ENCODE results near the gene EEPD1.
"Not testable (repeated sequence)": the region's sequence is repeated elsewhere in the genome, so short reads cannot be mapped to it uniquely, and the experiment has no call there.

Gene EEPD1

DNA sequence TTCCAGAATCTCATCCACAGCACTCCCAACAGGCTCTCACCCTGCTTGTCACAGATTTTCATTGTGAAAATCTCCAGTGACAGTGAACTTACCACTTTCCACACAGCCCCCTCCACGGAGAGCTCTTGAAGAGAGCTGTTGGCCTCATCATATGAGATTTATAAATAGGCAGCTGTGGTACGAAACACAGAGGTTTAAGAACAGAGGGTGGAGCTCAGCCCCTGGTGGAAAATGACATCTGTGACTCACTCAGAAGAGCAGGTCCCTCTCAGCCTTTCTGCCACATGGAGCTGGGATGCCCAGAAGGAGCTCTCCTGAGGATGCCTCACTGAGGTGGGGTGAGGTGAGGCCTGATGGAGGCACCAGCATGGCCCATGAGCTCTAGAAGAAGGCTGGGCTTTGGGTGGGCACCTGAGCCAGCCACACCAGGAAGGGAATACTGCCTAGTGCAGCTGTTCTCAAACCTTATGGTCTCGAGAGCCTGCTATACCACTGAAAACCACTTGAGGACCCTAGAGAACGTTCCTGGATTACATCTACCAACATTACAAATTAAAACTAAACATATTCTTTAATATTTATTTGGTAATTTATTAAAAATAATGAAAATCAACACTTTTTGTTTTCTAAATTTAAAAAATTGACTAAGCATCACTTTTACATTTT is 25.8 kb upstream of the EEPD1 start:
- DNase-seq: peak in 1 of 10 donors; percentile 50
- intact Hi-C loops (cut with DNase I): no loop called here

DNA sequence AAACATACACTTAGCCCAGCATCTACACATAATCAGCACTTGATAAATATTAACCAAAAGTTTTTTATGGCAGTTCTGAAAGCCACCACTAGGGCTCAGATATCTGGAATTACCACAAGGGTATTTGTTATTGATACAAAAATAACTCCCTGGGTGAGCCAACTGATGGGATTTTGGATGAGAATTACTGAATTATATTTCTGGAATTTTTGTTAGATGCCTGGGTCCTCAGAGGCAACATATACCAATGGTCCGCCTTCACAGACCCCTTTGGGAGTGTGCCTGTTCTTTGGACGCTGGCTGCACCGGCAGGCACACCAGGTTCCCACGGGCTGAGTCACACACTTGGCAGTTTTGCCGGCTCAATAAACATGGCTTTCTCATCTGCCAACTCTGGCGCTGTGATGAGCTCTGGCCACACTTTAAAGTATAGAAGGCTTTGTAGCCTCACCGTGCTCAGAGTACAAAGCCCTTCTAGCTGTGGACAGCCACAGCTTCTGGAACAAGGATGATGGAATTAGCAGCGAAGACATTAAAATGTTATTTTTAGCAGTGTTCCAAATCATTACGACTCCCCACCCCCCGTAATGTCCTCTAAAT is 24.5 kb upstream of the EEPD1 start:
- DNase-seq: peak; percentile 54 to 96 (median 68)
- intact Hi-C loops (cut with DNase I): no loop called here

DNA sequence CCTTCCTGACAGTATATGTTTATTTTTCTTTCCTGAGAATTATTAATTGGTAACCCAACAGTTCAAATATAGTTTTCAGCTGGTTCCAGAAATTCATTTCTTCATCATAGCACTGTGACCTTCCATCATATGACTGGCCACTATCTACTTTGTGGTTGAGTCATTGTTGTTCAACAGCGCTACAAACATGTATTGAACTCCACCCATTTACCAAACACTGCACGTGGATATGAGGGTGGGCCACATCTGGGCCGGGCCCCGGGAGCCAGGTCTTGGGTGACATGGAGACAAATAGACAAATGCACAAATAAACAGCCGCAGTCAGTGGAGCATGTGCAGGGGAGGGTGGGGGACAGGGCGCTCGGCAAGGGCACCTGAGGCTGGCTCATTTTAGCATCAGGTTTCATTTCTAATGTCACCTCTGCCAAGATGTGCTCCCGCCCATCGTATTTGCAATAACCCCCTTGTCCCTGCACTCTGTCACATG is 24.0 kb upstream of the EEPD1 start:
- no peak for DNase-seq
- intact Hi-C loops (cut with DNase I): no loop called here

DNA sequence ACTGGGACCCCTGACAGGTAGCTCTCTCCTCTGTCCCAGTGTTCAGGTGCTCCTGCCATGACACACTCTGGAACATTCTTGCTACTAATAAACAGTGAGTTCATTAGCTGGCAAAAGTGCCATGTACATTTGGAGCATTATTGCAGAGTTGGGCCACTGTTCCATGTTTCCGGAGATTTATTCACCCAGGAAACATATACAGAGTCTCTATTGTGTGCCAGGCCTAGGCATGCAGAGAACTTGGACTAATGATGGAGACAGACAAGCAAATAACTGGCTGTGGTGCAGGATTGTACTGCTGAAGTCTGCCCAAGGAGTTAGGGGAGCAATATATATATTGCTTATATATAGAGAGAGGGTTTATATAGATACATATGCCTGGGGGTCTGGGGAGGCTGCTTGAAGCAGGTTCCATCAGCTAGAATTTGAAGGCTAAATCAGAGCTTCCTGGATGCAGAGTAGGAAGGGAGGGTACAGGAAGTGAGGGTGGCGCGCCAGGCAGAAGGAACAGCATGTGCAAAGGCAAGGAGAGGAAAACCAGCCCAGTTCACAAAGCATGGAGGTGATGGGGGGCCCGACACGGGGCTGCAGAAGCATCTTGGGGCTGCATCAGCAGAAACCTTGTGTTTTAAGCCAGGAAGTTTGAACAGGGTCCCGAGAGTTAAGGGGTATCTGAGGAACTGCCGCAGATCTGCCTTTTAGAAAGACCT is 22.7 kb upstream of the EEPD1 start:
- DNase-seq: peak in 2 of 10 donors; percentile 58 to 68
- intact Hi-C loops (cut with DNase I): no loop called here

DNA sequence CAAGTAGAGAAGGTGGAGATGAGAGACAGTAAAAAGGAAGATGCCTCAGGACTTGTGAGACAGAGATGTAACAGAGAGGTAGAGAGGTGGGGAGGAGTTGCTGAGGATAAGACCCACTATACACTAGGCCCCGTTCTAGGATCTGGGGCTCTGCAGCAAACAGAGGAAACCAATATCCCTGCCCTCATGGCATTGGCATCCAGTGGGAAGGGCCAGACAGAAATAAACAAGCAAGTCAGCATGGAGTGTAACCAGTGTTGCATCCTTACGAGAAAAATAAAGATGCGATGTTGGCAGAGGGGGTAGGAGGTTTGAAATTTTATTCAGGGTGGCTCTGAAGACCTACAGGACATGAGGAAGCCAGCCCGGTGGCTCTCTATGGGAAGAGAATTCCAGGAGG is 22.0 kb upstream of the EEPD1 start:
- intact Hi-C loops (cut with DNase I): no loop called here
- no peak for DNase-seq

DNA sequence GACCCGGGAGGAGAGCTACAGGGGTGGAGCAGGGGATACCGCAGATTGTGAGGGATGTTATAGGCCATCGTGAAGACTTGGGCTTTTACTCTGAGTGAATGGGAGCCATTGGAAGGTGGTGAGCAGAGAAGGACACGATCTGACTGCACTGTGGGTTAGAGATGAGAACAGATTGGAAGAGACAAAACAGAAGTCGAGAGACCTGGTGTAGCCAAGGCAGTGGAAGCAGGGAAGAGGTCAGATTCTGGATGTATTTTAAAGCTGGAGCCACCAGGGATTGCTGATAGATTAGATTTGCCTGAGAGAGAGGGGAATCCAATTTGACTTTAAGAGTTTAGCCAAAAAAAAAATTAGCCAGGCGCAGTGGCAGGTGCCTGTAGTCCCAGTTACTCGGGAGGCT is 21.6 kb upstream of the EEPD1 start:
- intact Hi-C loops (cut with DNase I): no loop called here
- DNase-seq: no peak

DNA sequence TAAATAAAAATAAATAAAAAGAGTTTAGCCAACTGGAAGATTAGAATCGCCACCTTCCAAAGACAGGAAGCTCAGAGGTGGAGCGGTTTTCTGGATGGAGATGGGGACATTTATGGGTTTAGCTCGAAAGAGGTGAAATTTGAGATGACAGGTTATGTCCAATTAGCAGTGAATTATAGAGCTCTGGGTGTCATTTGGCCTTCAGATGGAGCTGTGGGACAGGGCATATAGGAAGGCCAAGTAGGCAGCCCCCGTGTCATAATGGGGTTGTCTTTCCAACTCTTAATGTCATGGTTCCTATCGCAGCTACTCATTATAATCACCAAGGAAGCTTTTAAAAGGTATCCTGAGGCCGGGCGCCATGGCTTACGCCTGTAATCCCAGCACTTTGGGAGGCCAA is 21.0 kb upstream of the EEPD1 start:
- intact Hi-C loops (cut with DNase I): no loop called here
- DNase-seq: no peak

DNA sequence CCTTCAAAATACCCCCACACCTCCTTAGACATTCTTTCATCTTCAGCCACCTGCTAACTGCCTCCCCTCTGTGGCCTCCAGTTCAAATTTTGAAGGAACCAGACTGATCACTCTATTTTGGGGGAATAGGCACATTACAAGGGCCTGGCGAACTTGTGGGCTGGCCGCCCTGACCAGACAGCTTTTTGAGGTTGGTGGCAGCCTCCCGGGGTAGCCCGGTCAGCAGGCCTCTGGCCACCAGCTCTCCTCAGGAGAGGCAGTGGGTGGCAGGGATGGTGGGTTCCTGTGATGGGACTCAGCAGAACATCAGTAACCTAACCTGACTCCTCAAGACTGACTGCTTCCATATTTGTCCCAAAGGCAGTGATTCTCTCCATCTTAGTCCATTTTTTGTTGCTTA is 17.4 kb upstream of the EEPD1 start:
- DNase-seq: peak in 1 of 10 donors; percentile 55
- intact Hi-C loops (cut with DNase I): no loop called here

DNA sequence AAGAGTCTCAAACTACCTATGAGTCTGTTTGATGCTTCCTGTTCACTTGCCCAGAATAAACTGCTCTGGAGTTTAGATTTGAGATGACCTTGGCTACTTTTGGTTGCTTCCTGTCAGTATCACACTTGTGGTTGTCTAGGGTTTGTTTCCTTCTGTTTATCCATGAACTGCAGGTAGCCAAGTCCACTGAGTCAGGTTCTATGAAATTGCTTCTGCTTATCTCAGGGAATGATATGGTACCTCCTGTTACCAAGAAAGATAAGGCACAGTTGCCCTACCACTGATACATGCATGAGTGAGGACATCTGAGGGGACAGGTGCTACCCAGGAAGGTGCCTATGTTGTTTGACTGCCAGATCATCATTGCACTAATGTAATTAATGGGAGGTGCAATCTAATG is 15.8 kb upstream of the EEPD1 start:
- no peak for DNase-seq
- intact Hi-C loops (cut with DNase I): no loop called here

DNA sequence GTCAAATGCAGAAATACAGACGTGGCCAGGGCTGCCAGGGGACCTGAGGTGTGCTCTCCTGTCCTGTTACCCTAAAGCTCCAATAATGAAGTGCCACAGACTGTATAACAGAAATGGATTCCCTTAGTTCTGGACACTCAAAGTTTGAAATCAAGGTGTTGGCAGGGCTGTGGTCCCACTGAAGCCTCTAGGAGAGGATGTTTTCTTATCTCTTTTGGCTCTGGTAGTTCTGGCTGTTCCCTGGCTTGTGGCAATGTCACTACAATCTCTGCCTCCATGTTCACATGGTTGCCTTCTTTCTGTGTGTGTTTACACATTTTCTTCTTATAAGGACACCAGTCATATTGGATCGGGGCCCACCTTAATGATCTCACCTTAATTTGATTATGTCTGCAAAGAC is 15.3 kb upstream of the EEPD1 start:
- no peak for DNase-seq
- intact Hi-C loops (cut with DNase I): no loop called here

DNA sequence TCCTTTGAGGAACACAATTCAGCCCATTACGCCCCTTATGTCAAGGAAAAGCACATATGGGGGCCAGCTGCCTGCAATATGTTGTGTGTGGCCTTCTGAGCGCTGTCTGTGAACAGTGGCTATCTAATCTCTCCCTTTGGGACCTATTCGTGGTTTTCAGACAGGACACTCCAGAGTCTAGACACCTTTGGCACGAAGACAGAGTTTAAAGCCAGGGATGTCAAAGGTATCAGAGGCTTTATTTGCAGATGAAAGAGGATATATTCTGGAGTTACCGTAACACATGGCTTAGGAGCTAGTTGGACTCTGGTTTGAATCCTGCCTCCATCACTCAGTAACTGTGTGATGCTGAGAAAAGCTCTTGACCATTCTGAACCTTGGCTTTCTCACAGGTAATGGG is 14.8 kb upstream of the EEPD1 start:
- DNase-seq: no peak
- intact Hi-C loops (cut with DNase I): no loop called here

DNA sequence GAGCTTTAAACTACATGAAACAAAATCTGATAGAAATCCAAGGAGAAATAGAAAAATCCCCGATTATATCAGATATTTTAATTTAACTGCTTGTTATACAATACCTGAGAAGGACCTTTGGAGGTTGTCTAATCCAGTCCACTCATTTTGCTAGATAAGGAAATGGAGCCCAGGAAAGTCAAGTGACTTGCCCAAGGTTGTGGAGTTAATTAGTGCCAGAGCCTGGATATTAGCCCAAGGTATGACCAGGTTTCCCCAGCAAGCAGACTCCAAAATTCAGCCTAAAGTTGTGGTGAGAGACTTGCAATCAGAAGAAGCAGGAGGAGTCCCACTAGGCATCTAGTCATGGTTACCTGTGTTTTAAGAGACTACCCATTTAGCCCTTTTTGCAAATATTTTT is 11.7 kb upstream of the EEPD1 start:
- DNase-seq: no peak
- intact Hi-C loops (cut with DNase I): no loop called here

DNA sequence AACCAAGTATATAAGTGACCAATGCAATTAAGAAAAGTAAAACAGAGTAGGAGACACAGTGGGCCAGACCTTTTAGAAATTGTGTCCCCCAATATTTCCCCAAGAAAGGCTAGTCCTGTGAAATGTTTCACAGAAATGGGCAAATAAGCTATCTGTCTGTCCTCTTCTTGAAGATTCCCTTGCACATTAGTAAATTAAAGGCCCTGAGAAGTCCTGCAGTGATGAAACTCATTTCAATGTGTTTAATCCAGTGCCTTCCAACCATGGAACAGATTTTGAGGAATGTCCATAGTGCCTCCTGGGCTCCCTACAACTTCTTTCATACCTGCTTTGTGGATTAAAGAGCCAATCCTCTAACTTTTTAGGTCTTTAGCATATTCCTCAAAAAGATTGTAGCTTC is 11.2 kb upstream of the EEPD1 start:
- intact Hi-C loops (cut with DNase I): no loop called here
- no peak for DNase-seq

DNA sequence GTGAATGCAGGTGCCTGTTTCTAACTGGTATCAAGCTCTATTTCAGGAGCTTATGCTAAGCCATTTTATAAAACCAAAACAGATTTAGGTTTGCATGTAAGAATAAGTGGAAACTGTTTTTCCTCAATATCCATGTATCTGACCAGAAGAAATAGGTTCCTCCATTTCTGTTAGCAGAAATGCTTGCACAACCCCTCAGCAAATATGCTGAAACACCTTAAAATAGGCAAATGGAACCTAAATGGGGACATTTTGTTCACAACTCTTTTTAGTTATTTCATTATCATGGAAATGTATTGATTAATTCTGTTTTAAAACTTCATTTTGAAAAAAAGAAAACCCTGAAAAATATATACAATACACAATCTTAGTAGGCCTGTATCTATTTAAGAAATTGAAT is 8.9 kb upstream of the EEPD1 start:
- intact Hi-C loops (cut with DNase I): no loop called here
- DNase-seq: no peak

DNA sequence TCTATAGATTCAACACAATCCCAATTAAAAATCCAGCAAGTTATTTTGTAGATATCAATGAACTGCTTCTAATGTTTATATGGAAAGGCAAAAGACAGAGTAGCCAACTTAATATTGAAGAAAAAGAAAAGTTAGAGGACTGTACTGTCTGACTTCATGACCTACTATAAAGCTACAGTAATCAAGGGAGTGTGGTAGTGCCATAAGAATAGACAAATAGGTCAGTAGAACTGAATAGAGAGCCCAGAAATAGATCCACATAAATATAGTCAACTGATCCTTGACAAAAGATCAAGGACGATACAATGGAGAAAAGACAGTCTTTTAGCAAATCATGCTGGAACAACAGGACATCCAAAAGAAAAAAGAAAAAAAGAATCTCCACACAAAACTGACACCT is 7.4 kb upstream of the EEPD1 start:
- no peak for DNase-seq
- intact Hi-C loops (cut with DNase I): no loop called here

DNA sequence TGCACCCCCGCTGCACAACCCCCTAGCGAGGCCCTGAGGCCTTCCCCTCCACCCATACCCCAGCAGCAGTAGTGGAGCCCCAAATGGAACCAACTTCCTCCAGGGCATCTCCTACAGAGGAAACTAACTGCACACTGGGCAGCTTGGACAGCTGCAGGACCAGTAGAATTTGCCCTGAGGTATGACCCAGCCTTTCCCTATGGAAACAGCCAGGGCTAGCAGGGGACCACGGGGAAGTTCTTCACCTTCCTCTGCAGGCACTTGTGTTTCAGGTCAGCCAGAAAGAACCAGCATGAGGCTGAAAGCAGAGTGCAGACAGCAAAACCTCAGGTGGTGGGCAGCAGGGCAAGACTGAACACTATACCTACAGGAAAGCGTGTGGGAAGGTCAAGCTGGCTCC is 5.7 kb upstream of the EEPD1 start:
- no peak for DNase-seq
- intact Hi-C loops (cut with DNase I): no loop called here

DNA sequence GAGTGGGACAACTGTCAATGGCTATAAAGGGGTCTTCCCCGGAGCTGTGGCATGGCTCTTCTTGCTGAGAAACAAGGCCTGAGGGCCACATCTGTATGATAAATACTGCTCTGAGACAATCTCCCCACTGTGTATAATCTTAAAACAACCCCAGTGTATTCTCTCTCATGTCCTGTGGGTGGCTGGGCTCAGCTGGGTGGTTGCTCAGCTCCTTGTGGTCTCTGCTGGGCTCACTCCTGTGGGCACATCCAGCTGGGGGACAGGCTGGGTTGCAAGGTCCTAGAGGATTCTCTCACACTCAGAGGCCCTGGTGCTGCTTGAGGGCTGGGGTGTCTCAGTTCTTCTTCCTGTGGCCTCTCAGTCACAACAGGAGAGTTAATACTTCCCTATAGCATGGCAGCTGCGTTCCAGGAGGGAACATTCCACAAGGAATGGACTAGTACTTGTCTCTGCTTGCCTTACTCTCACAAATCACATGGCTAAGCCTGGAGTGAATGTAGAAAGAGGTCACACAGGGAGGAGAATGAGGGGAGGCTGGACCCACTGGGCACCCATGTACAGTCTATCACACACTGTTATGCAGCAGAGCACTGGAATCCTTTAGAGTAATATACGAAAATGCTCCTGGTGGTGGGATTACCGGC is 4.5 kb upstream of the EEPD1 start:
- no peak for DNase-seq
- intact Hi-C loops (cut with DNase I): no loop called here

DNA sequence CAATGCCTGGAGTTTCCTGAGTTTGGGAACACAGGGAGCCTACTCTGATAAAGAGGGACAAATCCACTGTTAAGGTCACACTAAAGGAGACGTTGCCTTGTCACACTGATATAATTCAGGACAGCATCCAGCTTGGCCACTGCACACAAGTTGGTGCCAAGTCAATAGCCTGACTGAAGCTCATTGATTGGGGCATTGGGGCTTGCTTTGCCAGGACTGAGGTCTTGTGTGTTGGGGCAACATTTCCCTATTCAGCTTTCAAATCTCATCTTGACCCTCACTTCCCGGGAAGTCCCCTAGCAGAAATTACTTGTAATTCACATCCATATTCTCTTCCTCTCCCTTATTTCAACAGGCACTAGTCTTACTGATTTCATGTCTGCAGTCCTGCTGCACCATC is 3.8 kb upstream of the EEPD1 start:
- DNase-seq; intact Hi-C loops (cut with DNase I): not testable (repeated sequence)

DNA sequence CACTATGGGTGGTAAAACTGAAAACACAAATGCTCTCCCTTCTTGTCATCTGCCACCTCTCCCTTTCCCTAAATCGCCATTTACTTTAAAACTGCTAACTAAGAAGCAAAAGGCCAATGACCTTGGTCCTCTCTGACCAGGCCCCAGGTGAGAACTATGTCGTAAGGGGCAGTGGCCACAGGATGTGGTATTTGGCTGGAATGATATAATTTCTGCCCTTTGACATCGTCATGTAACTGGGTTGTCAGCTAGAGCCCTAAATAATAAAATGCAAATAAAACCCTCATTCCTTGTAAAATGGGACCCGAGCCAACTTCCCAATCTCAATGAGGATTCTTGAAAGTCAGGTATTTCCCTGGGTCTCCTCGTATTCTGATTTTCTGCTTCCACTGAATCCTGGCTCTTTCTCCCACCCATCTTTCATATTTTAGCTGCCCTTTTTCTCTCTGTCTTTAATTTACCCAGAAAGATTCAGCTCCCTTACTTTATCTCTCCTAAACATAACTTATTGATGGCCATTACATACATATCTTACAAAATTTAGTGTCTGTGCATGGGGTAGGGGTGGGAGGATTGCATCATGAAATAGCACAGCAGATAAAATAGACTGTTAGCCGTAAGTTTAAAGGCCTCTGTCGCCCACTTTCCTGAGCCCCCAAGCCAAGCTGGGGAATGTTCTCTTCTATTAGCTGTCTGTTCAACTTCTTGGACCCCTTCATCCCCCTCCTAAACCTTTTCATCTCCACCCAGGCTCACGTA is 3.2 kb upstream of the EEPD1 start:
- no peak for DNase-seq
- intact Hi-C loops (cut with DNase I): loop anchor here (5.0 kb wide), 1 partner anchor 37 kb away; no protein-coding TSS in a partner anchor

DNA sequence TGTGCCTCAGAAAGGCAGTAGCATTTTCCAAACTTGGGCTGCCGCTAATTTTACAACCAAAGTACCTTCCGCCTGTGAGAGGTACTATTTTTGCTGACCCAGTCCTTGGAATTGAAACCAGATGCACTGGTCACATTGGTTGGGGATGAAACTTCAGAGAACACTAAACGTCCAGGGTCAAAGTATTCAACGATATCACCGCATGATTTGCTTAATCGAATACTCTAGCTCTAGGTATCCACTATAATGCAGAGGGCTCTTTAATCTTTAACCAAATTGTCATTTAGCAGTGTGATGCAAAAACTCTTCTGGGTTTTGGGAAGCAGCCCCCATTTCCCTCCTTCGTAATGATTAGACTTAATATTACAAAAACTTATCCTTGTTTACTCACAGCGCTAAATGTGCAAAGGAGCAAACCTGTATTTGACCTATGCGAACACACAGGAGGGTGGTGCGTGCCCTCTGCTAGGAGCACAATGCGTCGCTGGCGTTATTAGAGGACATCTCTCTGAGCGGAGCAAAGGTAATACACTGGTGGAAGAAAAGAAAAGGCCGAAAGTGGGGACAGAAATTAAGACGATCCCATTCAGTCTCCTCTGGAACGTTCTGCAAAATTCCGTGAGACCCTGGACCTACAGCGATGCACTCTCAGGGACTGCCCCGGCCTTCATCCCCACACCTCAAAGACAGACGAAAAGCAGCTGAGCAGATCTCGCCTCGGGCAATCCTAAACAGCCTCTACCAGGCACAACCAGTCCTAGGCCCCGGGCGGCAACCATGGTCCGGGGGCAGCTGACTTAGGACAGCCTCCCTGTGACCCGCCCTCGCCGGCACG is 916 bp upstream of the EEPD1 start:
- DNase-seq: no peak
- intact Hi-C loops (cut with DNase I): loop anchor here (2.0 to 5.0 kb wide), 2 partner anchors 35 to 129 kb away; no protein-coding TSS in a partner anchor
